MCF 10A (cell line): ENCODE data around the gene MAD1L1. TPM values are rescaled to one million over a fixed set of nuclear protein-coding genes. Genes with fewer than 3 reads are reported as not detected.

Experiments
- BruUV-seq: library from RNA; stranded (reverse); fragments of 400-500 nt; replicated peaks from 2 replicates; lab custom pipeline; 2021; lab: Mats Ljungman, UMichigan
- CTCF ChIA-PET: fragments of 300-600 bp; sonication (Branson Sonifier 250); formaldehyde crosslinking; extraction: SDS; loops from one replicate; lab custom pipeline; 2021; ENCODE audit warnings: antibody characterized with exemption, inconsistent platforms; lab: Yijun Ruan, JAX
- POLR2A ChIA-PET: fragments of 300-600, 350-650 bp; sonication (Branson Sonifier 250); formaldehyde crosslinking; extraction: SDS; loops from one replicate; lab custom pipeline; 2020; ENCODE audit warnings: antibody characterized with exemption, inconsistent platforms; lab: Yijun Ruan, JAX
- DNase-seq: peaks from one replicate; pipeline ENCODE4 v3.0.0-alpha.2; 2018; ENCODE audit not compliant: unreplicated experiment
- H3K27ac Mint-ChIP-seq: one replicate; pipeline ENCODE4 v1.8.0; 2022; ENCODE audit warnings: mild to moderate bottlenecking, low read depth, mixed read lengths; ENCODE audit not compliant: unreplicated experiment
- H3K27me3 Mint-ChIP-seq: one replicate; pipeline ENCODE4 v1.8.0; 2022; ENCODE audit warnings: mixed read lengths; ENCODE audit not compliant: insufficient read depth, unreplicated experiment
- H3K36me3 Mint-ChIP-seq: one replicate; pipeline ENCODE4 v1.8.0; 2022; ENCODE audit warnings: mild to moderate bottlenecking, moderate library complexity, mixed read lengths; ENCODE audit not compliant: insufficient read depth, unreplicated experiment
- H3K4me1 Mint-ChIP-seq: one replicate; pipeline ENCODE4 v1.8.0; 2022; ENCODE audit warnings: mixed read lengths; ENCODE audit not compliant: insufficient read depth, unreplicated experiment
- H3K4me3 Mint-ChIP-seq: one replicate; pipeline ENCODE4 v1.8.0; 2022; ENCODE audit warnings: mild to moderate bottlenecking, moderate library complexity, mixed read lengths; ENCODE audit not compliant: unreplicated experiment
- H3K9me3 Mint-ChIP-seq: one replicate; pipeline ENCODE4 v1.8.0; 2022; ENCODE audit warnings: mixed read lengths; ENCODE audit not compliant: unreplicated experiment
- CTCF ChIP-seq: fragments of 200-600 bp; IDR thresholded peaks from one replicate; pipeline ENCODE4 v1.8.0; 2022; ENCODE audit warnings: antibody characterized with exemption, mild to moderate bottlenecking; ENCODE audit not compliant: unreplicated experiment
- intact Hi-C: fragments of 100-400 bp; cut with micrococcal nuclease; formaldehyde crosslinking; loops from 2 replicates; pipeline ENCODE4 v1.14.1; 2022
- total RNA-seq: library from RNA; stranded (reverse); gene quantifications from 2 replicates; pipeline ENCODE4 v1.2.3, GENCODE V29; 2022

Gene MAD1L1
- total RNA-seq, 1 experiment from 2014 or later = 25.2 TPM

- TF ChIP-seq CTCF = no peak
- no peaks in the 10 kb centered on the region for H3K27me3 Mint-ChIP-seq
- peak within 1 kb of the TSS; percentile 89 for H3K27ac Mint-ChIP-seq
- intact Hi-C loops = no loop called here
- H3K9me3 Mint-ChIP-seq = no peaks in the 10 kb centered on the region
- no peaks in the 10 kb centered on the region for H3K4me1 Mint-ChIP-seq
- no TSS peak for BruUV-seq
- peak within 1 kb of the TSS; percentile 94 for H3K4me3 Mint-ChIP-seq
- ChIA-PET POLR2A (interaction anchor here (0.6 to 2.5 kb wide), 14 partner anchors 9 to 1423 kb away, joined by 3 to 25 read pairs (median 4); partner anchors contain the start of genes EIF3B, MAD1L1 and SNX8), CTCF (interaction anchor here (0.5 to 1.3 kb wide), 7 partner anchors 11 to 1688 kb away, joined by 3 to 5 read pairs (median 3); no protein-coding TSS in a partner anchor)
- DNase-seq = peak; percentile 82
- peaks cover 27% of the 10 kb centered on the region for H3K36me3 Mint-ChIP-seq
Measured at GRCh38 chr7:2241580-2242540, 9.1 kb upstream of the MAD1L1 start, which contains the start of the genes MRM2 and NUDT1. Gene MRM2 (minus strand): TSS chr7:2242205. CDS start chr7:2242169, 36 bp downstream. Gene NUDT1 (plus strand): TSS chr7:2242226. CDS start chr7:2244575, 2,349 bp downstream.

GRCh38 chr7:2239242-2239641 lies 6.5 kb upstream of the MAD1L1 start:
- H3K27ac Mint-ChIP-seq = no peak overlapping the region
- CTCF ChIA-PET = interaction anchor here (0.5 kb wide), 1 partner anchor 432 kb away, joined by 4 read pairs; no protein-coding TSS in a partner anchor
- H3K4me3 Mint-ChIP-seq = no peak overlapping the region
- intact Hi-C loops = no loop called here
- BruUV-seq = no TSS peak
- POLR2A ChIA-PET = interaction anchor here (0.6 kb wide), 1 partner anchor 31 kb away, joined by 3 read pairs; no protein-coding TSS in a partner anchor
- H3K36me3 Mint-ChIP-seq = peaks cover 46% of the 10 kb centered on the region
- DNase-seq = no peak
- H3K27me3 Mint-ChIP-seq = no peaks in the 10 kb centered on the region
- TF ChIP-seq CTCF = no peak
- no peaks in the 10 kb centered on the region for H3K9me3 Mint-ChIP-seq
- no peaks in the 10 kb centered on the region for H3K4me1 Mint-ChIP-seq

DNA sequence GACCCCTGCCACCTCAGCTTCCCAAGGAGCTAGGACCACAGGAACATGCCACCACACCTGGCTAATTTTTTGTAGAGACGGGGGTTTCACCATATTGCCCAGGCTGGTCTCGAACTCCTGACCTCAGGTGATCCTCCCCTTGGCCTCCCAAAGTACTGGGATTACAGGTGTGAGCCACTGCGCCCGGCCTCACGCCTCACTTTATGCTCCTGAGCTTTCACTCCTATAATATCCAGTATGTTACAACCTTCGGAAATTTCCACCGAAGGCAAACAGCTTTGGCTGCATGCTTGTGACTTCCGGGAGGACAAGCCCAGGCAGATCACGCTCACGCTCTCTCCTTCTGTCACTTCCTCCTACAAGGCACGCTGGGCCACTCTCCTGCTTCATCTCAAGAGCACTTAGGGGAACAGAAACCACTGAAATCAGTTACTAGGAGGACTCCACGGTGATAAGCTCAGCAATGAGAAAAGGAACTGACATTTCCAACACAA lies 4.4 kb upstream of the MAD1L1 start:
- no peaks in the 10 kb centered on the region for H3K27me3 Mint-ChIP-seq
- no peaks in the 10 kb centered on the region for H3K9me3 Mint-ChIP-seq
- TF ChIP-seq CTCF = no peak
- intact Hi-C loops = no loop called here
- H3K36me3 Mint-ChIP-seq = peaks cover 46% of the 10 kb centered on the region
- no TSS peak for BruUV-seq
- POLR2A ChIA-PET = interaction anchor here (0.8 to 1.2 kb wide), 2 partner anchors 13 to 117 kb away, joined by 3 to 4 read pairs; no protein-coding TSS in a partner anchor
- no peak overlapping the region for H3K4me3 Mint-ChIP-seq
- CTCF ChIA-PET = no interaction called here
- H3K4me1 Mint-ChIP-seq = no peaks in the 10 kb centered on the region
- H3K27ac Mint-ChIP-seq = peak overlapping the region; percentile 68
- DNase-seq = no peak

DNA sequence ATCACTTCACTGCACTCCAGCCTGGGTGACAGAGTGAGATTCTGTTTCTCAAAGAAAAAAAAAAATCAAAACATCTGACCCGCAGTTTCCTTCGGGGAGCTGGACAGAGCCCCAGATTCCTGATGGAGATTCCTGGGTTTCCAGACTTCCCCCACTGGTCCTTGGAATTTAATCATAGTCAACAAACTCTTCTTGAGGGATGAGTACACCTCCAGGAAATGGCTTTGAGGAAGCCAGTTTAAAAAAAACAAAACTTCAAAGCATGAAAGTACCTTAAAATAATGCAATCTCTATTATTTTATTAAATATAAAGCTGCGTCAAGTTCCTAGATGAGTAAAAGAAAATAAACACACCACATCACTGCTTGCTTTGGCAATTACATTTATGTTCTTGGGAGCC lies 1.2 kb upstream of the MAD1L1 start:
- Mint-ChIP-seq H3K27me3 (no peaks in the 10 kb centered on the region), H3K9me3 (no peaks in the 10 kb centered on the region), H3K4me1 (peaks cover 5% of the 10 kb centered on the region), H3K36me3 (peaks cover 36% of the 10 kb centered on the region), H3K4me3 (no peak overlapping the region), H3K27ac (no peak overlapping the region)
- ChIA-PET POLR2A (interaction anchor here (0.7 to 3.5 kb wide), 3 partner anchors 7 to 169 kb away, joined by 3 to 25 read pairs (median 5); partner anchors contain the start of genes CHST12, MRM2 and NUDT1), CTCF (no interaction called here)
- BruUV-seq = no TSS peak
- TF ChIP-seq CTCF = no peak
- DNase-seq = no peak
- intact Hi-C loops = no loop called here
